Gastroesophageal sphincter (tissue), 3 donors: Measurements from ENCODE around the gene MEIS3.

Source experiments
- CTCF ChIP-seq, 4 experiments: fragments of 200-600 bp in 2 of 4; fragments of 450-650 bp in 2 of 4; sonication (generic) in 1 of 4; IDR thresholded peaks; one replicate each; pipeline ENCODE4 v1.5.1; 2017 to 2019; ENCODE audit warnings: antibody characterized with exemption in 4 of 4, mild to moderate bottlenecking in 2 of 4, moderate library complexity in 2 of 4
- EP300 ChIP-seq: sonication (generic); formaldehyde crosslinking; IDR thresholded peaks from one replicate; pipeline ENCODE4 v1.6.1; 2017; ENCODE audit warnings: antibody characterized with exemption, mild to moderate bottlenecking
- POLR2A ChIP-seq, 2 donors: fragments of 450-650 bp; IDR thresholded peaks; one replicate each; pipeline ENCODE4 v1.6.1; 2017; ENCODE audit warnings: antibody characterized with exemption in 2 of 2, mild to moderate bottlenecking in 2 of 2, moderate library complexity in 1 of 2

- no peak for TF ChIP-seq CTCF (IDR thresholded peaks at IDR 0.05)
- no peak for TF ChIP-seq EP300
- no peak for TF ChIP-seq POLR2A (IDR thresholded peaks at IDR 0.05)
Measured at GRCh38 chr19:47353307-47353712, 66.0 kb downstream of the MEIS3 start.
